Trophoblast cell (in vitro differentiated cells and primary cell): ENCODE measurements around the gene MPZ.

ENCODE experiments used
- DNase-seq, 2 donors: peaks; one replicate each; pipeline ENCODE4 v3.0.0-alpha.2; 2016
- H2AFZ ChIP-seq: 2 replicates; pipeline ENCODE4 v1.6.1; 2013; ENCODE audit warnings: low read length, moderate library complexity, mild to moderate bottlenecking; ENCODE audit not compliant: insufficient read depth, poor library complexity
- H2AK5ac ChIP-seq: 2 replicates; pipeline ENCODE4 v1.6.1; 2013; ENCODE audit warnings: mild to moderate bottlenecking, low read length
- H2BK120ac ChIP-seq: 2 replicates; pipeline ENCODE4 v1.6.1; 2013; ENCODE audit warnings: low read length, mild to moderate bottlenecking, moderate library complexity; ENCODE audit not compliant: insufficient read depth, poor library complexity
- H2BK12ac ChIP-seq: 2 replicates; pipeline ENCODE4 v1.6.1; 2013; ENCODE audit warnings: mild to moderate bottlenecking, low read length, moderate library complexity
- H2BK5ac ChIP-seq: 2 replicates; pipeline ENCODE4 v1.6.1; 2013; ENCODE audit warnings: low read length, low read depth, moderate library complexity, mild to moderate bottlenecking; ENCODE audit not compliant: poor library complexity
- H3K14ac ChIP-seq: 2 replicates; pipeline ENCODE4 v1.6.1; 2013; ENCODE audit warnings: mild to moderate bottlenecking, low read length
- H3K18ac ChIP-seq: 2 replicates; pipeline ENCODE4 v1.6.1; 2013; ENCODE audit warnings: mild to moderate bottlenecking, low read length
- H3K23ac ChIP-seq: 2 replicates; pipeline ENCODE4 v1.6.1; 2013; ENCODE audit warnings: low read length
- H3K27ac ChIP-seq: 2 replicates; pipeline ENCODE4 v1.5.1; 2013; ENCODE audit warnings: low read depth, mild to moderate bottlenecking, inconsistent platforms, low read length, moderate library complexity
- H3K27me3 ChIP-seq: 2 replicates; pipeline ENCODE4 v1.6.1; 2013; ENCODE audit warnings: inconsistent platforms, mild to moderate bottlenecking, low read length, moderate library complexity; ENCODE audit not compliant: insufficient read depth
- H3K36me3 ChIP-seq, 2 experiments: 1 replicate in 1 of 2; 2 replicates in 1 of 2; pipeline ENCODE4 v1.6.1; 2013; ENCODE audit warnings: low read length in 2 of 2, mild to moderate bottlenecking in 2 of 2, moderate library complexity in 1 of 2; ENCODE audit not compliant: insufficient read depth in 2 of 2, control insufficient read depth in 1 of 2
- H3K4ac ChIP-seq: 2 replicates; pipeline ENCODE4 v1.6.1; 2013; ENCODE audit warnings: low read depth, mild to moderate bottlenecking, low read length, moderate library complexity
- H3K4me1 ChIP-seq, 2 experiments: 1 replicate in 1 of 2; 2 replicates in 1 of 2; pipeline ENCODE4 v1.6.1; 2013; ENCODE audit warnings: low read length in 2 of 2, mild to moderate bottlenecking in 2 of 2, moderate library complexity in 1 of 2; ENCODE audit not compliant: insufficient read depth in 2 of 2, control insufficient read depth in 1 of 2
- H3K4me2 ChIP-seq: 2 replicates; pipeline ENCODE4 v1.6.1; 2013; ENCODE audit warnings: inconsistent platforms, mild to moderate bottlenecking, low read length, moderate library complexity
- H3K4me3 ChIP-seq: 2 replicates; pipeline ENCODE4 v1.5.1; 2013; ENCODE audit warnings: mild to moderate bottlenecking, low read depth, low read length, inconsistent platforms
- H3K79me1 ChIP-seq: one replicate; pipeline ENCODE4 v1.6.1; 2013; ENCODE audit warnings: low read length
- H3K79me2 ChIP-seq: 2 replicates; pipeline ENCODE4 v1.6.1; 2013; ENCODE audit warnings: low read length, mild to moderate bottlenecking; ENCODE audit not compliant: control insufficient read depth, insufficient read depth, poor library complexity
- H3K9ac ChIP-seq: 2 replicates; pipeline ENCODE4 v1.6.1; 2013; ENCODE audit warnings: mild to moderate bottlenecking, low read length
- H3K9me3 ChIP-seq: 2 replicates; pipeline ENCODE4 v1.6.1; 2013; ENCODE audit warnings: low read depth, mild to moderate bottlenecking, control low read depth, inconsistent platforms, low read length; ENCODE audit not compliant: insufficient read depth
- H4K12ac ChIP-seq: 2 replicates; pipeline ENCODE4 v1.6.1; 2013; ENCODE audit warnings: low read depth, mild to moderate bottlenecking, low read length, moderate library complexity
- H4K8ac ChIP-seq: 2 replicates; pipeline ENCODE4 v1.6.1; 2013; ENCODE audit warnings: low read depth, mild to moderate bottlenecking, low read length, moderate library complexity
- H4K91ac ChIP-seq: one replicate; pipeline ENCODE4 v1.6.1; 2013; ENCODE audit warnings: low read depth, mild to moderate bottlenecking, low read length, moderate library complexity
- WGBS: extraction: QIAGEN DNeasy Blood & Tissue Kit; methylation state at CpG from one replicate; pipeline ENCODE4 v1.1.7; 2013; ENCODE audit warnings: missing lambda C conversion rate; ENCODE audit not compliant: insufficient read length, insufficient coverage; ENCODE audit errors: extremely low coverage; 5-methylcytosine and 5-hydroxymethylcytosine counted together

Gene MPZ

DNA sequence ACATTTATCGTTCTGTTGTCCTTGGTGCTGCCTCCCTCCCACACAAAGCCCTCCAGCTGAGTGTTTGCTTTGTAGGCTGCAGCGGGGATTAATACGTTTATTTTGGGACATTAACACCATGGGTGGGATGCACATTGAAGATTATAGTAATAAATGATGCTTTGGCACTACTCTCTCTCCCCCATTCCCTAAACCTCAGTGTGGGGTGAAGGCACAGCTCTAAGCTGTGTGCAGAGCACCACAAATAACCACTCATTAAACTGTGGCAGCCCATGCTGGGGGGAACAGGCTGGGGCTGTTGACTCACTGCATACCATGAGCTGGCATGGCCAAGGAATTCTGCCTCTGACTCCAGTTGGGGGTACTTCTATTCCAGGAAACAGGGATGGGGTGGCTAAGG, 43.6 kb downstream of the MPZ start:
- Histone ChIP-seq H4K91ac (no peak overlapping the region), H3K27me3 (no peaks in the 10 kb centered on the region), H4K8ac (no peak overlapping the region), H3K27ac (no peak overlapping the region), H2BK12ac (no peak overlapping the region), H3K23ac (no peak overlapping the region), H2AFZ (no peak overlapping the region), H3K79me1 (no peaks in the 10 kb centered on the region), H3K18ac (no peak overlapping the region), H3K4me3 (no peak overlapping the region), H4K12ac (no peak overlapping the region), H3K4me2 (no peak overlapping the region), H3K14ac (no peak overlapping the region), H3K36me3 (no peaks in the 10 kb centered on the region), H3K9me3 (peaks cover under 1% of the 10 kb centered on the region), H3K4ac (no peak overlapping the region), H3K4me1 (no peaks in the 10 kb centered on the region), H2AK5ac (no peak overlapping the region), H3K79me2 (no peaks in the 10 kb centered on the region), H2BK120ac (no peak overlapping the region), H3K9ac (no peak overlapping the region), H2BK5ac (no peak overlapping the region)
- no peak for DNase-seq
- WGBS: no CpG with 5 or more reads among the region's 3 CpGs

DNA sequence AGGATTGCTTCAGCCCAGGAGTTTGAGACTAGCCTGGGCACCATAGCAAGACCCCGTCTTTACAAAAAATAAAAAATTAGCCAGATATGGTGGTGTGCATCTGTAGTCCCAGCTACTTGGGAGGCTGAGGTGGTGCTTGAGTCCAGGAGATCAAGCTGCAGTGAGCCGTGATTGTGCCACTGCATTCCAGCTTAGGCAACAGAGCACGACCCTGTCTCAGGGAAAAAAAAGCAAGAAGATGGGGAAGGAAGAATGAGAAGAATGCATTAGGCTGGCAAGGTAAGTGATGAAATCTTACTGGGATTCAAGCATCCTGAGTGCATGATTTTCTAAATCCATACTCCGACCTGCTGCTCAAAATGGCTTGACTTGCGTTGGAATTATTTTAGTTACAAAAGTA, 44.5 kb downstream of the MPZ start:
- no peak overlapping the region for H2BK12ac ChIP-seq
- H3K27me3 ChIP-seq: peaks cover 2% of the 10 kb centered on the region
- no peak overlapping the region for H3K4ac ChIP-seq
- no peaks in the 10 kb centered on the region for H3K79me2 ChIP-seq
- H3K18ac ChIP-seq: no peak overlapping the region
- peak in 1 of 2 donors; percentile 58 for DNase-seq
- H3K9me3 ChIP-seq: peaks cover 1% of the 10 kb centered on the region
- H3K4me1 ChIP-seq: no peaks in the 10 kb centered on the region
- H3K36me3 ChIP-seq: no peaks in the 10 kb centered on the region
- H3K23ac ChIP-seq: no peak overlapping the region
- H2AFZ ChIP-seq: no peak overlapping the region
- H3K79me1 ChIP-seq: no peaks in the 10 kb centered on the region
- H3K27ac ChIP-seq: no peak overlapping the region
- no peak overlapping the region for H2BK5ac ChIP-seq
- H2BK120ac ChIP-seq: no peak overlapping the region
- no peak overlapping the region for H4K8ac ChIP-seq
- no peak overlapping the region for H3K4me2 ChIP-seq
- H2AK5ac ChIP-seq: no peak overlapping the region
- no peak overlapping the region for H3K14ac ChIP-seq
- no peak overlapping the region for H3K9ac ChIP-seq
- H4K12ac ChIP-seq: no peak overlapping the region
- no peak overlapping the region for H3K4me3 ChIP-seq
- WGBS: no CpG with 5 or more reads among the region's 5 CpGs
- H4K91ac ChIP-seq: no peak overlapping the region

DNA sequence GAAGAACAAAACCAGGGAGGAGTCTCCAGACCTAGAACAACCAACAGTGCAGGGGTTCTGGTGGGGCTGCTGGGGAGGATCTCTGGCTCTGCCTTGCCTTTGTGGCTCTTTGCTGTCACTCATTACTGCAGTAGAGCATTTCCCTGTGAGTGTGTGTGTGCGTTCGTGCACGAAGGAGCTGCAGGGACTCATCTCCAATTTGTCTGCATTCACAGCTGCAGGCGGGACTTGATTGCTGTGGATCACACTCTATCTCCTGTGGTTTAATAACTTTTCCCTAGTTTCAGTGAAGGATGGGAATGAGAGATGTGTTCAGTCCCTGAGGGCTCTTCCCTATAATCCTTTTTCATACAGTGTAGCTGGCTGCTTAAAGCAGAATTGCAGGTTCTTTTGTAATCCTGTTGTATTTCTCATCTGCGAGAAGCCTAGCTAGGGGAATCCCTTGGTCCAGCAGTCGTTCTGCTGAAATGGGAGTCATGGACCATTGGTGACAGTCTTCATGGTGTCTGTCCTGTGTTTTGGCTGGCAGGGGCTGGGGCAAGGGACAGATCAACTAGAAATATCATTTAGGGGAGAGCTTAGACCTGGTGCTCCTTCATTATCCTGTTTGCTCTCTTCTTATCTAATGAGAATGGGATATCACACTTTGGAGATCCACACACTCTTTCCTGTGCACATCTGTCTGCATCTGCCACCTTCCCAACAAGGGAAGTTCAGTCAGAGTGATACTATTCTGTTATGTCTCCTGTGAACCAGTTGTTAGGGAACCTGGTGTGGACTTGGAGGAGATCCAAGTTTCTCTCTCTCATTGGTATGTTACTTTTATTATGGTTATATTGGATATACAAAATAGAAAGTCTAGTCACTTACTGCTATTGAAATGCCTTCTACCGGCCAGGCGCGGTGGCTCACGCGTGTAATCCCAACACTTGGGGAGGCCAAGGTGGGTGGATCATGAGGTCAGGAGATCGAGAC, 48.2 kb downstream of the MPZ start:
- Histone ChIP-seq H3K18ac (no peak overlapping the region), H3K79me1 (no peaks in the 10 kb centered on the region), H3K4ac (no peak overlapping the region), H4K12ac (no peak overlapping the region), H3K4me3 (no peak overlapping the region), H2BK120ac (no peak overlapping the region), H2AFZ (no peak overlapping the region), H2AK5ac (no peak overlapping the region), H3K9ac (no peak overlapping the region), H2BK12ac (no peak overlapping the region), H3K4me1 (peaks cover 5 to 10% of the 10 kb centered on the region in 2 experiments), H3K4me2 (no peak overlapping the region), H3K79me2 (no peaks in the 10 kb centered on the region), H3K27me3 (peaks cover 15% of the 10 kb centered on the region), H2BK5ac (no peak overlapping the region), H3K9me3 (peaks cover 3% of the 10 kb centered on the region), H3K23ac (no peak overlapping the region), H3K14ac (no peak overlapping the region), H4K8ac (no peak overlapping the region), H3K36me3 (no peaks in the 10 kb centered on the region), H4K91ac (no peak overlapping the region), H3K27ac (no peak overlapping the region)
- no CpG with 5 or more reads among the region's 12 CpGs for WGBS
- no peak for DNase-seq

DNA sequence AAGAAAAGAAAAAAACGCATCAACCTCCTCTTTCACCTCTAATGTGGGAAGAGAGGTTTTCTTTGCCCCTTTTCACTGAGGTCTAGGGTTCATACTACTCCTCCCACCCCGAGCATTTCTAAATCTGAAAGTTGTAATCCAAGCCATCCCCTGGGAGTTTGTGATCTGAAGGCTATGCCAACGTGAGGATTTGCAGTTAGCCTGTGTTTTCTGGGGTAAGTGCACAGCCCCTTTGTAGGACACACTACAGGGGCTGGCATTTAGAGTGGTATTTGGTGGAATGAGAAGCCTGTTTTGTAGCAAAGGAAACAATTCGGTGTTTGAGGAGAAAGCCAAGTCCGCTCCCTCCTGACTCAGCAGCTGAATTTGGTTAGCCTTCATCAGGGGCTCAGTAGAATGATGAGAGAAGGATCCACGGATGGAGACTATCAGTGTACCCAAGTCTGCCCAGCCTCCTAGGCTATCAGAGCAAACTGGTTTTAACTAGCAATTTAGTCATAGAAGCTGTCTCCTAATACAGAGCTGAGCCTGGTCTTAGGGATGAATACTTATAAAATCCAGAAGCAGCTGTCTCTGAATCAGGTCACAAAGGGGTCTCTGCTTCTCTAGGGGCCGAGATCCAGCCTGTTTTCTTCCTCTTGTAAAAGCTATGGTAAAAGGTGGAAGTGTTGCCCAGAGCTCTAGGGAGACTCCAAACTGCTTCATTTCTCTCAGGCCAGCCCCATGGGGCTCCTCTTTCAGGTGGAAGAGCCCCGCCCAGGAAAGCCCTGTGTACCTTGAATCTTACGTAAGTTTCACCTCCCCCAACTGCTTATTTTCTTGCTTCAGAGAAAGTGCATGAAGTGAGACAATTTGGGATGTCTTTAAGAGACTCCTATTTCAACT, 49.1 kb downstream of the MPZ start:
- H4K12ac ChIP-seq: no peak overlapping the region
- H3K4me2 ChIP-seq: no peak overlapping the region
- H2BK12ac ChIP-seq: no peak overlapping the region
- no peak overlapping the region for H3K23ac ChIP-seq
- no peaks in the 10 kb centered on the region for H3K36me3 ChIP-seq
- H3K9ac ChIP-seq: no peak overlapping the region
- no peak overlapping the region for H2AK5ac ChIP-seq
- peaks cover 3% of the 10 kb centered on the region for H3K9me3 ChIP-seq
- no peaks in the 10 kb centered on the region for H3K79me1 ChIP-seq
- H2BK5ac ChIP-seq: no peak overlapping the region
- no peak overlapping the region for H2BK120ac ChIP-seq
- H2AFZ ChIP-seq: no peak overlapping the region
- H3K14ac ChIP-seq: no peak overlapping the region
- peaks cover 5 to 10% of the 10 kb centered on the region in 2 experiments for H3K4me1 ChIP-seq
- H3K4ac ChIP-seq: no peak overlapping the region
- H3K18ac ChIP-seq: no peak overlapping the region
- no peak overlapping the region for H3K27ac ChIP-seq
- DNase-seq: no peak
- no peaks in the 10 kb centered on the region for H3K79me2 ChIP-seq
- no CpG with 5 or more reads among the region's 9 CpGs for WGBS
- H3K4me3 ChIP-seq: no peak overlapping the region
- no peak overlapping the region for H4K8ac ChIP-seq
- peaks cover 15% of the 10 kb centered on the region for H3K27me3 ChIP-seq
- H4K91ac ChIP-seq: no peak overlapping the region
